Stimulated activated CD4-positive, alpha-beta T cell treated with anti-CD3 and anti-CD28 coated beads, TNF-alpha, amount 100 ng/mL, for 48 hours (primary cell): ENCODE data around the gene PPP1R3E.
A peak's percentile ranks its signal among the peaks of the same experiment; 100 is the strongest.

Experiments used
- DNase-seq, 3 donors: peaks; one replicate each; pipeline ENCODE4 v3.0.0-alpha.2; 2020; ENCODE audit warnings: low read depth in 3 of 3

Gene PPP1R3E

DNA sequence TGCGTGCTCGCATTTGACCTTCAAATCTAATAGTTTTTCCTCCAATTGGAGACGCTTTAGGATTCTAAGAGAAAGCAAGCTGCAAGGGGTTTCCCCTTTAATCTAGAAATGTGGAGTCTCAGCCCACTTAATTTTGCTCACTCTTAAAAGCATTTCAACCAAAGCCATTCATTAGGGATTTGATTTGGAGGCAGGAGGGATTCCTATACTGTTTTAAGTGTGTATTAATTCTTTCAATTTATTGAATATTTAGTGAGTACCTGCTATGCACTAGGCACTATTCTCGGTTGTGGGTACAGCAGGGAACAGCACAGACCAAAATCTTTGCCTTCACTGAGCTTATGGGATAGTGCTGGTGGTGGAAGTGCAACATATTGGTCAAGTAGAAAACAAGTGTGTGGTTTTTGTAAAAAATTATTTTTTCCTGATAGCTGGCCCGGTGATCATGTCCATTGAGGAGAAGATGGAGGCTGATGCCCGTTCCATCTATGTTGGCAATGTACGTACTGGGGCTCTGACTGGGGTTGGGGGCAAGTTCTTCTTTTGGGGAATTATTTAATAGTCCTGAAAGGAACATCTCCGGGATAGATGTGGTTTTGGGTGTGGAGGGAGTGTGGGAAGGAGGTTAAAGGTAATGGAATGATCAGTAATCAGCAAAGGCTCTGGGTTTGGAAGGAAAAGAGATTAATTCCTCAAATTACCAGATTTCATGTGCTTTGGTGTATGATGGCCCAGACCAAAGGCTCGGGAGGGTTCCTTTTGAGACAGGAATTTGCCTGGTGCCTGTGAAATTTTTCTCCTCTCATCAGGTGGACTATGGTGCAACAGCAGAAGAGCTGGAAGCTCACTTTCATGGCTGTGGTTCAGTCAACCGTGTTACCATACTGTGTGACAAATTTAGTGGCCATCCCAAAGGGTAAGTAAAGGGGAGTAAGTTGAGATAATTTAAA is 20.2 kb upstream of the PPP1R3E start:
- DNase-seq: no peak

DNA sequence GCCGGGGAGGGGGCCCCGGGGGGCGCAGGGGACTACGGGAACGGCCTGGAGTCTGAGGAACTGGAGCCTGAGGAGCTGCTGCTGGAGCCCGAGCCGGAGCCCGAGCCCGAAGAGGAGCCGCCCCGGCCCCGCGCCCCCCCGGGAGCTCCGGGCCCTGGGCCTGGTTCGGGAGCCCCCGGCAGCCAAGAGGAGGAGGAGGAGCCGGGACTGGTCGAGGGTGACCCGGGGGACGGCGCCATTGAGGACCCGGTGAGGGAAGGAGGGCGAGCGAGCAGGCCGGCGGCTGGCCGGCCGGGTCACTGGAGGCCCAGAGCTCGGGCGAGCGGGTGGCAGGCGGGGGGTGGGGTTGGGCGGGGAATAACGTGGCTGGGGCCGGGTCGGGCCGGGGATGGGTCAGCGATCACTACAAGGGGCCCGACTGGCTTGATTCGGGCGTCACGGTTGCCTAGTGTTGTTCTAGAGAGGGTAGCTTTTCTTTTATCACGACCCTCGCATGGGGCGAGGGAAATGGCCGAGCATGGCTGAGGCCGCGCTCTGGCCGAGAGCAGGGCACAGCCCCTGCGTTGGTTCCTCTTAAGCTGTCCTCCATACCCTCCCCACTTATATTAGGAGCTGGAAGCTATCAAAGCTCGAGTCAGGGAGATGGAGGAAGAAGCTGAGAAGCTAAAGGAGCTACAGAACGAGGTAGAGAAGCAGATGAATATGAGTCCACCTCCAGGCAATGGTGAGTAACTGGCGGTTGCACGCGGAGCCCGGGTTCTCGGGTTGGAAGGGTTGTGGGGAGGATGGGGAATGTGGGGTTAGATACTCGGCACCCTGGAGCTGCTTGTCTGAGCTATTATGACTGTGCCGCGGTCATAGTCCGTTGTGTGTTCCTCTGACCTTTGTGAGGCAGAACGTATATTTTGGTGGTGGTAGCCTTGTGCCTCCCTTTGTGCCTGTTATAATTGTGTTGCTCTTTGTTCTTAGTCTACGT is 19.2 kb upstream of the PPP1R3E start:
- peak; percentile 51 to 64 (median 51) for DNase-seq

DNA sequence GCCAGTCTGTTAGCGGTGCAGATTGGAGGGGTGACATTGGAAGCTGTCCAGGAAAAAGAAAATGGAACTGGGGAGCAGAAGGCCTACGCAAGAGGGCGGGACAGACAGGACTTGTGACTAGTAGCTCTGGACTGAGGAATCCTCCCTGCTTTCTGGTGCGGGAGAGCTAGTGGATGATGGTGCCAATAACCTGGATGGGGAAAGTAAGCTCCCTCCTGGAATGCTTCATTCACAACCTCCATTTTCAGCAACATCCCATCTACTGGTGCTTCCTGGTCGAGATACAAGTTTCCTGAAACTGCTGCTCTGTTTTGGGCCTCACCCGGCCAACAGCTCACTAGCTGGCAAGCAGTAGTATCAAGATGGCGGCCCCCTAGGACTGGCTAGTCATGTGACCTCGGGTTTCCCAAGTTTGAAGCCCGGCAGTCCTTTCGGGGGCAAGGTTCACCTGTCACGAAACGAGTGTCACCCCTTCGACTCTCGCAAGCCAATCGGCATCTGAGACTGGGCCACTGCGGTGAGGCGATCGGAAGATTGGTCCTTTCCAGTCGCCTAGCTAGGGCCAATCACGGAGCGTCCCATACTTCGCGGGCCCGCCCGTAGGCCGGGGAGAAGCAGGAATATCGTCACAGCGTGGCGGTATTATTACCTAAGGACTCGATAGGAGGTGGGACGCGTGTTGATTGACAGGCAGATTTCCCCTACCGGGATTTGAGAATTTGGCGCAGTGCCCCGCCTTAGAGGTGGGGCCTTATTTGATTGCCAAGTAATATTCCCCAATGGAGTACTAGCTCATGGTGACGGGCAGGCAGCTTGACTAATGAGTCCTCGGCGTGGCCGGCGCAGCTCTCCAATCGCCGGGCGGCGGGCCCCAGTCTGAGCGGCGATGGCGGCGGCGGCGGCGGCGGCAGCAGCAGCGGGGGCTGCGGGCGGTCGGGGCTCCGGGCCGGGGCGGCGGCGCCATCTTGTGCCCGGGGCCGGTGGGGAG is 18.2 kb upstream of the PPP1R3E start, which contains the start of gene PABPN1:
TSS of gene PABPN1 (plus strand) at position 874 of the 988 bp plus-strand sequence. CDS start at position 887, 13 bp downstream.
- peak; percentile 91 to 98 (median 92) for DNase-seq

DNA sequence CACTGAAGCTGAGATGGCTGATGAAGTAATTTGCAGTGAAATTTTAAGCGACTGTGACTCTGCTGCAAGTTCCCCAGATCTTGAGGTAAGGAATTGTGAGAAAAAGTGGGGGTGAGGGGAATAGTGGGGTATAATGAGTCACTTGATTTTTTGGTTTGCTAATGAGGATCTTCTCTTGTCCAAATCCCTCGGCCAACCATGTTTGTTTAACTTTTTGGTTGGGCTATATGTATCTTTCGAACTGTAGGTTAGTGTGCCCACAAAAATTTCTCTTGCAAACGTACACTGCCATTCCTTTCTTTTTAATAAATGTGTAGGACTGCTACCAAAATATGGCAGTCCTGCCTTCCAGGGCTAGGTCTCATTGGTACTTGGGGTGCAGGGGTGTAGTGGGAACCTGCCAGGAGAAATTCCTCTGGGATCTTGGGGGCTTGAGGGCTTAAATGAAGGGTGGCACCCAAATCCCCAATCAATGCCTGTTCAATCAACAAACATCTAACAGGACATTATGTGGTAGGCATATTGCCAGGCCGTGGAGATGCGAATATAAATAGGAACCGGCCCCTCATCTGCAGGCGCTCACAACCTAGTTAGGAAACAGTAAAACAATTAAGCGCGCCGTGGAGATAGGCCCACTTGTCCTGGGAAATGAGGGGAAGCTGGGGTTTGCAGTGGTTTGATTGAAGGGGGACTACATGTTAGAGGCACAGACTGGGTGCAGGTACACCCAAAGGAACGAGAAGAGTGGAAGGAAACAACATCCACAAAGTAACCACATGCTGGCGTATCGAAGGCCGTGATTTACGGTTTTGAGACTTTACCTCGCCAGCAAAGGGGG is 17.3 kb upstream of the PPP1R3E start:
- no peak for DNase-seq

DNA sequence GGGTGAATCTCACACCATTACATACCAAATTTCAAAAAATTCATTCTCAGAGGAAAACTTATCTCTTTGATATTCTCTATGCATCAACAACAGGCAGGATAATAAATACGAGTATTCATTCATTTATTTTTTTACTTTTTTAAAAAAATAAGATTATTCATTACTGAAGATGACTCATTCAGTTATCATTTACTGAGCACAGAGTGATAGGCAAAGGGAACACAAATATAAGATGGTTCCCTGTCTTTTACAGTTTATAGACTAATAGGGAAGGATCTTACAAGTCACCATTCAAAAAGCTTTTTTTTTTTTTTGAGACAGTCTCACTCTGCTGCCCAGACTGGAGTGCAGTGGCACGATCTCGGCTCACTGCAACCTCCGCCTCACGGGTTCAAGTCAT is 13.6 kb upstream of the PPP1R3E start:
- DNase-seq: no peak

DNA sequence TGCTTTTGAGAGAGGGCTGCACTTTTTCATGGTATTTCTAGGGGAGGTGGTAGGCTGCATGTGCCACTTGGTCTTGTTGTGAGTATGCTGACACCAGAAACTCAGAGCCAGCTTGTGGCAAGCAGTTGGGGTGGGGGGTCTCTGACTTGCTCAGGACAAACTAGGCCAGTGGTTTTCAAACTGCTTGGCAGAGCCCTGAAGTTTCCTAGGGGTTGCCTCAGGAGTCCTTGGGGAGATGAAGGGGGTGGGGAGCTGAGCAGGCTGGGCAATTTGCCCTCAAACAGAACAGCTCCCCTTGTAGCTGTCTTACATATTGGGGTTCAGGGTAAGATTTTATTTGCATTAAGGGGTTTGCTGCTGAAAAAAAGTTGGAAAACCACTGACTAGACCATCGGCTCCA is 7.9 kb upstream of the PPP1R3E start:
- no peak for DNase-seq

DNA sequence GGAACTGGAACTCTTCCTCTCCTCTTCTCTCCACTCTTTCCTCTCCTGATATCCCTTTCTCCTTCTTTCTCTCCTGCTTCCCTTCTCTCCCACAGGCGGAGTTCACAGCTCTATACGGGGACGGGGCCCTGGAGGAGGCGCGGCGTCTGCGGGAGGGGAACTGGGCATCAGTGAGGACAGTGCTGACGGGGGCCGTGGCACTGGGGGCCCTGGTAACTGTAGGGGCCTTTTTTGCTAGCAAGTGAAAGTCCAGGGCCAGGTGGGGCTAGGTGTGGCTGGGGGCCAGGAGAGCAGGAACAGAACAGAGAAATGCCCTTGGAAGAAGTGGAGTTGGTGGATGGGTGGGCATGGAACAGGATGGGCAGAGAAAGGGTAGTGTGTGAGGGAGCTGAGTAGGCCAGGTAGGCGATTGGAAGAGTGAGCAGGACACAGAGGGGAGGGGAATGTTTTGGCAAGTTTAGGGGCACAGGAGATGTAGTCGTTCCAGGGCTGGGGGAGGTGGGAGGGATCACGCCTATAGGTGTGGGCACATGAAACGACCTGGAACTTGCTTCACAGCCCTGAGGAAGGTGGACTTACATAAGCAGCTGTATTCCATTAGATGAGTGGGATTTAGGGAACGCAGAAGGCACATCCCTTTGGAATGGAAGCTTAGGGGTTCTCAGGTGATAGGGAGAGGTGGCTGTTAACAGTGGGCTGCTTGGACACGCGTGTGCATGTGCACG is 6.2 kb upstream of the PPP1R3E start:
- no peak for DNase-seq

DNA sequence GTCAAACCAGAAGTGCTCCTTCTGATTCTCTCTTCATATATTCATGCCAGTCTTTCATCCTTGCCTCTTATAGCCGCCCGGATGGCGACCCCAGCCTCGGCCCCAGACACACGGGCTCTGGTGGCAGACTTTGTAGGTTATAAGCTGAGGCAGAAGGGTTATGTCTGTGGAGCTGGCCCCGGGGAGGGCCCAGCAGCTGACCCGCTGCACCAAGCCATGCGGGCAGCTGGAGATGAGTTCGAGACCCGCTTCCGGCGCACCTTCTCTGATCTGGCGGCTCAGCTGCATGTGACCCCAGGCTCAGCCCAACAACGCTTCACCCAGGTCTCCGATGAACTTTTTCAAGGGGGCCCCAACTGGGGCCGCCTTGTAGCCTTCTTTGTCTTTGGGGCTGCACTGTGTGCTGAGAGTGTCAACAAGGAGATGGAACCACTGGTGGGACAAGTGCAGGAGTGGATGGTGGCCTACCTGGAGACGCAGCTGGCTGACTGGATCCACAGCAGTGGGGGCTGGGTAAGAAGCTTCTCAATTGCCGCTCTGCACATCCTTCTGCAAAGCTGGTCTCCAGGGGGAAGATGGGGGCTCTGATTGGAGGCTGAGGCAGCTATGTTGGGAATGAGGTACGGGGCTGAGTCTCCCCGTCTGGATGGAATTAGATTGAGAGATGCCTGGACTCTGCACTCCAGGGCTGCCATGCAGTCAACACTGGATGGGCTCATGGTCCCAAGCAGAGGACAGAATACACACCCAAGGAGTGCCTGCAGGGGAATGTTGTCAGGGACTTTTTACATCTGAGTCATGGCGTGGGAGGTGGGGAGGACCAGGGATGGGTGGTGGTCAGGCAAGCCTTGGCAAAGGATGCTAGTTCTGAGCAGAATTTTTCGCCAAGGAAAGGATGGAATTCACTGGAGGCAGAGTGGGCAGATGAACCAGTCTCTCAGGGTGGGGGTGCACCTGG is 5.3 kb upstream of the PPP1R3E start:
- no peak for DNase-seq

DNA sequence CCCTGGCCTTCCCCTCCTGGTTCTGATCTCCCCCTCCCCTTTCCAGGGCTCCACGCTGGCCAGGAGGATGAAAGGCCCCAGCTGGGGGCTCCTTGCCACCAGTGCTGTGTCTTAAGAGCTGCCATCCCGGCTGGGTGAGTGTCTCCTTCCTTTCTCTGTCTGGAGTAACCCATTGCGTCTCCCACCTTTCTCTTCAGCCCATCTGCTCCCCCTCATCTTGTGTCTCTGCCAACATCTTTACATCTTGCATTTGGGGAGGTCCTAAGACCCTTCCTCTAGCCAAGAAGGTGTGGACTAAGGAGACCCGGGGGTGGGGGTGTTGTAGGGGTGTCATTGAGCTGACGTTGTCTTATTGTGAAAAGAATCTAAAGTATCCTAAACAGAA is 4.5 kb upstream of the PPP1R3E start:
- DNase-seq: no peak

DNA sequence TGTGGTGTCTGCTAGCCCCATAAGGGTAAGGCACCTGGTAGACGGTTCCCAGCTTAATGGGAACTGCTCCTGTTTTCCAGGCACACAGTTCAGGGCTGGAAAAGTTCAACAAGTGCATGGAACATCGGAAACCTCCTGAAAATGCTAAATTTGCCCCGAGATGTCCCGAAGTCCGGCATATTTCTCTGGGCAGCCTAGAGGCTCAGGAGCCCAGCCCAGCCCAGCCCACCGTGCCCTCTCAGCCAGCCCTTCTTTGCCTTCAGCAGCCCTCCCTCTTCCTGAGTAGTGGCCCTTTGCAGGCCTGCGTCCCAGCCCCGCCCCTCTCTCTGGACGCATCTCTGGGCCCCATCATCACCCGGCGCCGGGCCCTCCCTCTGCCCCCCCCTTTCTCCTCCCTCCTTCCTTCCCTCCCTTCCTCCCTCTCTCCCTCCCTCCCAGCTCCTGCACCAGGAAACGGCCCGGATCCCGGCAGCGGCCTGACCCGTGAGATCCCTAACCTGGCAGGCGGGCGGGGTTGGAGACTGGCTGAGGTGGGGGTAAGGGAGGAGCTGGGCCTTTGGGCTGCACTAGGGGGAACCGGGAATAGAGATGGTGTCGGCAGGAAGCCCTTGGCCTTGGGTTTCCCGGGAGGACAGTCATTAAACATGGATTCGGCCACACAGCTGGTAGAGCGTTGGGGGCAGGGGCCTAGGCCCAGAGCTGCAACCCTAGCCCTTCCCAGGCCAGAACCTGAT is 3.9 kb upstream of the PPP1R3E start, which contains the start of gene BCL2L2:
TSS of gene BCL2L2 (plus strand) at position 422 of the 734 bp plus-strand sequence. CDS start 935 bp downstream, outside the sequence.
- no peak for DNase-seq

DNA sequence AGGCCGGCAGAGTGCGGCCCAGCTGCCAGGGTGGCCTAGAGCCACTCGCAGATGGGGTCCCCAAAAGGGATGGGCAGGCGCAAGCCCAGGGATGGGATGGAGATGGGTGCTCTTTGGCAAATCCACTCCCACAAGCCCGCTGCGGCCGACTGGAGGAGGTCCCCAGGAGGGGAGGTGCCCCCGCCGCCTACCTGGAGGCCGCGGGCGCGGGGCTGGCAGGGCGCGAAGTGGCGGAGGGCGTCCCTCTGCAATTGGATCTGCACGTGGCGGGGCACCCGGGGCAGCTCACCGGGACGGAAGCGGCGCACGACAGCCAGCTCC is 730 bp downstream of the PPP1R3E start:
- DNase-seq: no peak

DNA sequence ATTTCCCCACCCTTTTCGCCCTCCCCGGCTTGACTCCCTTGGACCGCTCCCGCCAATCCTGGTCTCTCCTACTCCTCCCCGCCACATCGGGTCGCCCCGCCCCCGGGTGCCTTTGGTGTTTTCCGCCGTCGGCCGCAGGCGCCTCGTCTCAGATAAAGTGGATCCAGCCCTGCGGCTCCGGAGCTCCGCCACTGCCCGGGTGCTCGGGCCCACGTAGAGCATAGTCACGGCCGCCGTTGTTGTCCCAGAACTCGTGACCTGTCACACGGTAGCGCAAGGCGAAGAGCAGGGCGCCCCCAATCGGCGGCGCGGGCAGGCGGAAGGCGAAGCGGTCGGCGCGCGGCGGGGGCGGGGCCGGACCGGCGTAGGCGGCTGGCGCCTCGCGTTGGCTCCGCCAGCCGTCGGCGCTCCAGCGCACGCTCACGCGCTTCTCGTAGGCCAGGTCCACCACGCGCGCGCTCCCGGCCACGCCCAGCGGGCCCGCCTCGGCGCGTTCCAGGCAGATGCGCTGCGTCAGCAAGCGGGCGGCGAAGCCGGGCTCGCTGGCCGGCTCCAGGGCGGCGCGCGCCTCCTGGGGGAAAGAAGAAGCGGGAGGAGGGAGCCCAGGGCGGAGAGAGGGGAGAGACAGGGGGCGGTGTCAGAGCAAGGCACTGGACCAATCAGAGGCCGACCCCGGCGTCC is 1.2 kb downstream of the PPP1R3E start:
- peak; percentile 94 to 95 (median 95) for DNase-seq

DNA sequence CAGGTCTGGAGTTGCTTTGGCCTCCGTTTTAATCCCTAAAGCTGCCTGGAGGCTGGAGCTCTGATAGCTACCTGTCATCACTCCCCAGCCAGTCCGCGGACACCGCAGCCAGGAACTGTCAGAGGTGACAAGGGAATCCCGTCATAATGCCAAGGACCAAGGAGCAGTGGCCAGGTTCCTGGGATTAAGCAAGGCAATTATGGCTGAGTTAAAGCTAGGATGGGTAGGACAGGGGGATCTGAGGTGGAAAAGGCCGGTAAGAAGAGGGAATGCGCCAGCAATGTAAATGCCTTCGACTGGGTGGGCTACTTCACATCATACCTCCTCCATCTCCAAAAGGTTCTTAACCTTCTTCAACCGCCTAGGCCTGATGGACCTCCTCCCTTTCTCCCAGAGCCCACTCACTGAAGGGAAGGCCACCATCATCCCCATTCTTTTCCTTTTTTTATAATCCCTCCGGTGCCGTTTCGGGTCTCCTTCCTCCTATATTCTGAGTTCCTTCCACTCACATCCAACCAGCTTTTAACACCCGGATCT is 1.9 kb downstream of the PPP1R3E start:
- no peak for DNase-seq

DNA sequence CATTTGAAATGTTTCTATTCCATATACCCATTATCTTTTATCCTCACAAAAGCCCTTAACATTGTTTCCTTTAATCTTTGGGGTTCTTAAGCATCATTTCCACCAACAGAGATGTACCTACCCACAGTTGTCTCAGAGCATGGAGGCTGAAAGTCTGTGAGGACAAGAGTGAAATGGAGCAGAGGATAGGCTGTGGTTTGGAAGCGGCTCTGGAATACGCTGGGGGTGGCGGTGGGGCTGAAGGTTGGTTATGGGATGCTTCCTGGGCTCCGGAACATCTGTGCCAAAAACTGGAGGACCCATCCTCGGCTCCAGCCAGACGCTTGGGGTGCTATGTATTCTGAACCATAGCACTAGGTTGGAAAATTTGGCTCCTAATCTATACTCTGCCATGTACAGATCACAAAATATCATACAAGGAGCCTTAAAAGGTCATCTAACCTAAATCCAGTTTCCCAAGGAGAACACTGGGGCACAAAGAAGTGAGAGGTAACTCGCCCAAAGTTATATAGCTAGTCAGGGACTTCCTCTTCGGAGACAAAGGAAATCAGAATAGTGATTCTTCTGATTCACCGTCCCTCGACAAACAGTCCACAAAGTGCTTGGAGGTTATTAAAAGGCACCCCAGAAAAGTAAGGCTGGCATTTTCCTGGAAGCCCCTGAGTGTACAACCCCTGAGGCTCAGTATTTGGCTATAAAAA is 2.5 kb downstream of the PPP1R3E start:
- DNase-seq: no peak

DNA sequence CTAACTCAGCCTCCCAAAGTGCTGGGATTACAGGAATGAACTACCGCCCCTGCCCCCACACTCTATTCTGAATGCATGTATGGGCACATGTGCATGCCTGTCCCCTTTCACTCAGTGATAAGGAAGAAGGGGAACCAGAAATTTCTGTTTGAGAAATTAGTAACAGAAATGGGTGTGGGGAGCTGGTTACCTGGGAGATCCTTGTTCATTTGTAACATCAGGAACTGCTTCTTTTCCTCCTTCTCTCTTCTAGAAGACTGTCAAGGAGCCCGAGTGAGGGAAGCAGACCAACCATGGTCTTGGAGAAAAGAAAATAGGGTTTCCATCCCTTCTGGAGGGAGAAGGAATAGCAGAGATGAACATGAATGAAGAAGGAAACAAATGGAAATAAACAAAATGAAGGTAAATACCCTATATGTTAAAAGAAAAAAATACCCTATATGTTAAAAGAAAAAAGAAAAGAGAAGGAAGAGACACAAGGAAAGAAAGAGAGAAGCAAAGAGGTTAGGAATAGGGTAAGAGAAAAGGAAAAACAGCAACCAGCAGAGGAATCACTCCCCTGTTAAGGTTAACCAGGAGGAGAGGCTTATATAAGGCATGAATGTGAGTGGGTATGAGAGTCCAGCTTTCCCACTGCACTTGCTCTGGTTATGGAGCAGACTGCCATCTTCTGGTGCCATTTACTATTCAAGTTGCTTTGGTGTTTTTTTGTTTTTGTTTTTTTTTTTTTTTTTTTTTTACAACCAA is 3.3 kb downstream of the PPP1R3E start:
- no peak for DNase-seq
